ENCODE results near the gene NOC4L.
"Not testable (repeated sequence)": the region's sequence is repeated elsewhere in the genome, so short reads cannot be mapped to it uniquely, and the experiment has no call there.

Gene NOC4L

DNA sequence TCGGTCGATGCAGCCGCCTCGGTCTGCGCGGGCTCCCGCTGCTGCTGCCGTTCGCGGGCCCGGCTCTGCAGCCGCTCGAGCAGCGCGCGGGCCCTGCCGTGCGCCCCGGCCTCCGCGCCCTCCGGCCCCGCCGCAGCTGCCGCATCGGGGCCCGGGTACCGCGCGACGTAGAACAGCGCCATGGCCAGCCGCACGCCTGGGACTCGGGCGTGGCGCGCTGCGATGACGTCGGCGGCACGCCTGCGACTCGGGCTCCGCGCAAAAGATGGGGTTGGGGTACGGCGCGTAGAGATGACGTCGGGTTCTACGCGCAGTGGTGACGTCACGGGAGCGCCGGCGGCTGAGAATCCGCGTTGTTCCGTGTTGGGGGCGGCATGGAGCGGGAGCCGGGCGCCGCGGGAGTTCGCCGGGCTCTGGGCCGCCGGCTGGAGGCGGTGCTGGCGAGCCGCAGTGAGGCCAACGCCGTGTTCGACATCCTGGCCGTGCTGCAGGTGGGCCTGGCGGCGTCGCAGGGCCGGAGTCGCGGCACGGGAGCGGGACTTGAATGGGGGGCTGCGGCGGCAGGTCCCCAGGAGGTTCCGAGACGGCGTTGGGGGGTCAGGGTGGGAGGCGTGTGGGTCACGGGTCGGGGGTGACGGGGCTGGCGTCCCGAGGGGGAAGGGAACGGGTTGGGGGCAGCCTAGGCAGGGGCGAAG lies at the start of gene NOC4L, which contains the start of gene DDX51:
Gene NOC4L, plus strand, starts transcription at position 343 of the 695 bp plus-strand sequence. Its CDS starts 32 bp downstream, at position 375.
Gene DDX51, minus strand, starts transcription at position 205 of the 695 bp plus-strand sequence. Its CDS starts 23 bp downstream, at position 182.
- H3K27me3 ChIP-seq (replicated peaks; ENCODE audit: control insufficient read depth, insufficient read depth, low read length) = no peaks in the 10 kb centered on the region
- H3K36me3 ChIP-seq (ENCODE audit: control insufficient read depth, insufficient read depth, low read length, severe bottlenecking) = peaks cover 29% of the 10 kb centered on the region
- H3K4me3 ChIP-seq (ENCODE audit: low read length) = peak within 1 kb of the TSS; percentile 91
- peaks cover 20% of the 10 kb centered on the region for H3K4me1 ChIP-seq (ENCODE audit: control insufficient read depth, insufficient read depth, low read length)
- no peaks in the 10 kb centered on the region for H3K9me3 ChIP-seq (ENCODE audit: control insufficient read depth, low read length)
- H3K9ac ChIP-seq (ENCODE audit: low read length) = peak within 1 kb of the TSS; percentile 90
- peak; percentile 97 for DNase-seq (ENCODE audit: low read depth)

DNA sequence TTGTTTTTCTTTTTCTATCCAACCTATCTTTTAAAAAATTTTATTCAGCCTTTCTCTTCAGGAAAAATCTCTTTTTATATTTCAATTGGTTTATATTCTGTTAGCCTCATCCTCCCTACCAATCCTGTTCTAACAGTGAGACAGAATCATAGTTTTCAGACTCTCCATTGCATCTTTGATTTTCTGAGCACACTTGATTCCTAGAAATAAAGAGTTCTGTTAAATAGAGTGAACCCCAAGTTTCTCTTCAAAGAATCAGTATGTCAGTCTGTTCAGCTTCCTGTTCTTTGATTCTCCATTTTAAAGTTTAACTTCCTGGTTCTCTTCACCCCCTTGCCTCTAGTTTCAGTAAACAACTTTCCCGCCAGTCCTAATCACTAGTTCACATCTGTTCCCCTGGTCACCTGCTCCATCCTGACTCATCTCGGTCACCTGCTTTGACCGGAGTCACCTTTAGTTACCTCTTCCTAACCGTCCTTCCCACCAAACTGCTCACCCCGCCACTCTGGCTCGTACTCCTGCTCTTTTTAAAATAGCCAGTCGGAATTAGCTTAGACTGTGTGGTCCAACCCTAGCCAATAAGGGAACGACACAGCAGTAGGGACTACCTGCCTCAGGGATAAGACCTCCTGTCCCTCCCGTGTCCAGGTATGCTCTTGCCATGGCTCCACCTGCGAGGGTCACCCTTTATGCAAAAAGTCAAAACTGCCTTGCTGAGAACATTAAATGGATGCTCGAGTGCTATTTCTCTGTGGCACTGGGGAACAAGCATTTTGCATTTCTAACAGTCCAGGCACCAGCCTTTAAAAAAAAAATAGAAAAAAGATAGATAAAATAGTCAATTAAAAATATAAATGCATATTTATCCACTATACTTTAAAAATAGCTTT lies 48.5 kb upstream of the NOC4L start:
- no peaks in the 10 kb centered on the region for H3K27me3 ChIP-seq (replicated peaks; ENCODE audit: control insufficient read depth, insufficient read depth, low read length)
- no peaks in the 10 kb centered on the region for H3K9me3 ChIP-seq (ENCODE audit: control insufficient read depth, low read length)
- no peak overlapping the region for H3K4me3 ChIP-seq (ENCODE audit: low read length)
- H3K9ac ChIP-seq (ENCODE audit: low read length) = no peak overlapping the region
- no peaks in the 10 kb centered on the region for H3K4me1 ChIP-seq (ENCODE audit: control insufficient read depth, insufficient read depth, low read length)
- no peak for DNase-seq (ENCODE audit: low read depth)
- H3K36me3 ChIP-seq (ENCODE audit: control insufficient read depth, insufficient read depth, low read length, severe bottlenecking) = peaks cover 69% of the 10 kb centered on the region

DNA sequence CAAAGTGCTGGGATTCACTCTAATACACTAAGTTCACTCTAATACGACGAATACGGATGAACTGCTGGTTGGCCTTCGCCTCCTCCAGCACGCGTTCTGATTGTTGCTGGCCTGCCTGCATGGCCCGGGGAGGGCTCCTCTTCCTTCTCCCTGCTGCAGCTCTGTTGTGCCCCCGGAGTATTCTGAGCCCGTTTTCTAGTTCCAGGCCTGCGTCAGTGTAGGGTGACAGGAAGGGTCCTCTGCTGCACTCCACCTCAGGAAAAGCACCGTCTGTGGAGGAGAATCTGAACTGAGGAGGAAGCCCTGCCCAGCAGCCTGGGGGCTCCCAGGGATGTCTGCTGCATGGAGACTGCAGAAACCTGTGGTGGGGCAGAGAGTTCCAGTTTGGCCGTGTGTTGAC lies 44.5 kb upstream of the NOC4L start:
- Histone ChIP-seq H3K27me3 (replicated peaks; ENCODE audit: control insufficient read depth, insufficient read depth, low read length) (no peaks in the 10 kb centered on the region), H3K36me3 (ENCODE audit: control insufficient read depth, insufficient read depth, low read length, severe bottlenecking) (peaks cover 55% of the 10 kb centered on the region), H3K4me1 (ENCODE audit: control insufficient read depth, insufficient read depth, low read length) (no peaks in the 10 kb centered on the region), H3K4me3 (ENCODE audit: low read length) (no peak overlapping the region), H3K9me3 (ENCODE audit: control insufficient read depth, low read length) (no peaks in the 10 kb centered on the region), H3K9ac (ENCODE audit: low read length) (no peak overlapping the region)
- DNase-seq (ENCODE audit: low read depth) = no peak

DNA sequence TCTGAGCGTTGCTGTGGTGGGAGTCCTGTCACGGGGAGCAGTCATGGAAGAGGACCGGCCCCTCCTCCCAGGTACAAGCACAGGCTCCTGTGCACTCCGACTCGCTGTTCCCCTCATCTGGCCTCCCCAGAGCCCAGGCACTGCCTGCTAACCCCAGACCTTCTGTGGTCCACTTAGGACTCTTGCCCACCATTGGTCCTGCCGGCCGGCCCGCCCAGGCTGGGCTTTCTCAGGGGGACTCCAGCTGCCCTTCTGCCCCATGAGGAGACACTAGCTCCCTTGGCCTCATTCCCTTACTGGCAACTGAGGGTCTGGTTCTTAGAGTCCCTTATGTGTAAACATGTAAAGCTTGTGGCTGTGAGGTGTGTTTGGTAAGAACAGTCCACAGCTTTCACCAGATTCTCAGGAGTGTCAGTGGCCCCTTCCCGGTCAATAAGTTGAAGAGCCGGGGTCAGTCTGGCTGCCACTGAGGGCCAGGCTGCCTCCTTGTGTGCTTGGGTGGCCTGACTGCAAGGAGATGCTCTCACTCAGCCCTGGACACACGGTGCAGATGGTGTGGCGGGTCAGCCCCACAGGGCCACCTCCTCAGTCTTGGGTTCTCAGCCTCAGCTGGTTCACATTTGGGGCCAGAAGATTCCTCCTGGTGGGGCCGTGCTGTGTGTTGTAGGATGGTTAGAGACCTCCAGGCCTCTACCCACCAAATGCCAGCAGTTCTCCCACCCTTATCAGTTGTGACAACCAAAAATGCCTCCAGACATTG lies 43.8 kb upstream of the NOC4L start:
- no peak overlapping the region for H3K4me3 ChIP-seq (ENCODE audit: low read length)
- no peak for DNase-seq (ENCODE audit: low read depth)
- H3K27me3 ChIP-seq (replicated peaks; ENCODE audit: control insufficient read depth, insufficient read depth, low read length) = no peaks in the 10 kb centered on the region
- no peak overlapping the region for H3K9ac ChIP-seq (ENCODE audit: low read length)
- no peaks in the 10 kb centered on the region for H3K4me1 ChIP-seq (ENCODE audit: control insufficient read depth, insufficient read depth, low read length)
- H3K9me3 ChIP-seq (ENCODE audit: control insufficient read depth, low read length) = no peaks in the 10 kb centered on the region
- H3K36me3 ChIP-seq (ENCODE audit: control insufficient read depth, insufficient read depth, low read length, severe bottlenecking) = peaks cover 61% of the 10 kb centered on the region

DNA sequence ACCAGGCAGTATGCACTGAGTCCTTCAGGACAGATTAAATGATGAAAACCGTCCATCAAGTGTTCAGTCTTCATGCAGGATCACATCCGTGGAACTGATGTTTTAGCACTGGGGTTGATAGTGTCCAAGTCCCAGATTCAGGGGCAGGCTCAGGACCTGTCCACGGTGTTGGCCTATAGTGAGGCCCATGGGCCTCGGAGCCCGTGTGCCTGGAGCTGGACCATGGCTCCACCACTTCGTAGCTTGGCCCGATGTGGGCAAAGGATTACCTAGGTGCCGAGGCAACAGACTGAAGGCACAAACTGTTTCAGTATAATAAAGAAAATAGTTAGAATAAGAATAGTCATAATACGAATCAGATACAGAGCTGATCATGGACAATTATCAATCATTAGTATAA lies 42.0 kb upstream of the NOC4L start:
- H3K9me3 ChIP-seq (ENCODE audit: control insufficient read depth, low read length) = no peaks in the 10 kb centered on the region
- DNase-seq (ENCODE audit: low read depth) = no peak
- H3K4me1 ChIP-seq (ENCODE audit: control insufficient read depth, insufficient read depth, low read length) = no peaks in the 10 kb centered on the region
- no peaks in the 10 kb centered on the region for H3K27me3 ChIP-seq (replicated peaks; ENCODE audit: control insufficient read depth, insufficient read depth, low read length)
- no peak overlapping the region for H3K4me3 ChIP-seq (ENCODE audit: low read length)
- H3K36me3 ChIP-seq (ENCODE audit: control insufficient read depth, insufficient read depth, low read length, severe bottlenecking) = peaks cover 61% of the 10 kb centered on the region
- no peak overlapping the region for H3K9ac ChIP-seq (ENCODE audit: low read length)

DNA sequence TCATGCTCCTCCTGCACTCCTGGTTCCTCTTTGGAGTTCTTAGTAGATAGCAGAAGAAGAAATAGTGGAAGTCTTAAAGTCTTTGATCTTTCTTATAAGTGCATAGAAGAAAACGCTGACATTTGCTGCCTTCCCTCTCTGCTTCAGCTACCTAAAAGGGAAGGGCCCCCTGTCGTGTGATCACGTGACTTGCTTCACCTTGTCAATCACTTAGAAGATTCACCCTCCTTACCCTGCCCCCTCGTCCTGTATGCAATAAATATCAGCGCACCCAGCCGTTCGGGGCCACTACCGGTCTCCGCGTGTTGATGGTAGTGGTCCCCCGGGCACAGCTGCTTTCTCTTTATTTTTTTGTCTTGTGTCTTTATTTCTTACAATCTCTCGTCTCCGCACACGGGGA lies 41.2 kb upstream of the NOC4L start:
- H3K36me3 ChIP-seq (ENCODE audit: control insufficient read depth, insufficient read depth, low read length, severe bottlenecking) = peaks cover 57% of the 10 kb centered on the region
- not testable (repeated sequence) for H3K9ac ChIP-seq (ENCODE audit: low read length); DNase-seq (ENCODE audit: low read depth); H3K4me3 ChIP-seq (ENCODE audit: low read length); H3K4me1 ChIP-seq (ENCODE audit: control insufficient read depth, insufficient read depth, low read length); H3K27me3 ChIP-seq (replicated peaks; ENCODE audit: control insufficient read depth, insufficient read depth, low read length); H3K9me3 ChIP-seq (ENCODE audit: control insufficient read depth, low read length)

DNA sequence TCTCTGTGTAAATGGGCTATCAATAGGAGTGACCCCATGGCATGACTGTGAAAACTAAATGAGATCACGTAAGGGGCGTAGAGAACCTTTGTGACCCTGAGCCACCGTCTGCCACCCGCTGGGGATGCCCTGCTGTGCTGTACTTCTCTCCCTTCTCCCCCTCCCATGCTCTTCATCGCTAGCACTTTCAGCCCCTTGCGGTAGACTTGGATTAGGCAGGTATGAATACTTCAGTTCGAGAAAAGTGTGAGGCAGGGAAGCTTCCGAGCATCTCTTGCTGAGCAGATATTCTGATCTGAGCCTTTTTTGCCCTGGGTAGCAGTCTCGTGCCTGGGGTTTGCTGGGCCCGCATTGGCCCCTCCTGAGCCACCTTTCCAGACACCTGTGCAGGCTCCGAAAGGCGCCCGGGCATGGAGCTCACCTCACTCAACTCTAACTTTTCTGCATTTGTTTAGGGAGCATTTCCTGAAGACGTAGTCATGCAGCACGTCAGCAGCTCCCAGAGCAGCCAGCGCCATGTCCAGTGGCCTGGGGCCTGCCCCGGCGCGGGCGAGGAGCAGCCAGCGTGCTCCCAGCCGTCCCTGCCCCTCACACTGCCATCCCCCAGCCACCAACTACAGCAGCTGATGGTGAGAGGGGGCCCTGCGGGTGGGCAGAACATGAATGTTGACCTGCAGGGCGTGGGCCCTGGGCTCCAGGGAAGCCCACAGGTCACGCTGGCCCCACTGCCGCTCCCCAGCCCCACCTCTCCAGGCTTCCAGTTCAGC lies 40.5 kb upstream of the NOC4L start:
- Histone ChIP-seq H3K27me3 (replicated peaks; ENCODE audit: control insufficient read depth, insufficient read depth, low read length) (no peaks in the 10 kb centered on the region), H3K4me3 (ENCODE audit: low read length) (no peak overlapping the region), H3K9ac (ENCODE audit: low read length) (no peak overlapping the region), H3K36me3 (ENCODE audit: control insufficient read depth, insufficient read depth, low read length, severe bottlenecking) (peaks cover 60% of the 10 kb centered on the region), H3K4me1 (ENCODE audit: control insufficient read depth, insufficient read depth, low read length) (no peaks in the 10 kb centered on the region), H3K9me3 (ENCODE audit: control insufficient read depth, low read length) (no peaks in the 10 kb centered on the region)
- DNase-seq (ENCODE audit: low read depth) = no peak

DNA sequence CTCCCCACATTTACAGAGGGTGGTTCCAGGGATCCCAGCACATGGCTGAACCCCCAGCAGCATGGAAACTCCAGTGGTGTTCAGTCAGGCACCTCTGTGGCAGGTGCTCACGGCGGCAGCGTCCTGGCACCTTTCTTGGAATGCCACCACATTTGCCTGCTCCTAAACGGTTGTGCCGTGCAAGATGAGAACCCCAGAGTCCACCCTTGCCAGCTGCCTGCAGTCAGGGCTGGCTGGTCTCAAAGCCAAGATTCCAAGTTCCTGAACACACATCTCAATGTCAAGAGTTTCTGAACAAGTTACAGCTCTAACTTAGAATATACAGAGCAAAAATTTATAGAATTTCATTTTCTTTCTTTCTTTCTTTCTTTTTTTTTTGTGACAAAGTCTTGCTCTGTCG lies 38.8 kb upstream of the NOC4L start:
- H3K9ac ChIP-seq (ENCODE audit: low read length) = no peak overlapping the region
- DNase-seq (ENCODE audit: low read depth) = no peak
- H3K4me1 ChIP-seq (ENCODE audit: control insufficient read depth, insufficient read depth, low read length) = no peaks in the 10 kb centered on the region
- H3K9me3 ChIP-seq (ENCODE audit: control insufficient read depth, low read length) = no peaks in the 10 kb centered on the region
- H3K4me3 ChIP-seq (ENCODE audit: low read length) = no peak overlapping the region
- peaks cover 56% of the 10 kb centered on the region for H3K36me3 ChIP-seq (ENCODE audit: control insufficient read depth, insufficient read depth, low read length, severe bottlenecking)
- no peaks in the 10 kb centered on the region for H3K27me3 ChIP-seq (replicated peaks; ENCODE audit: control insufficient read depth, insufficient read depth, low read length)

DNA sequence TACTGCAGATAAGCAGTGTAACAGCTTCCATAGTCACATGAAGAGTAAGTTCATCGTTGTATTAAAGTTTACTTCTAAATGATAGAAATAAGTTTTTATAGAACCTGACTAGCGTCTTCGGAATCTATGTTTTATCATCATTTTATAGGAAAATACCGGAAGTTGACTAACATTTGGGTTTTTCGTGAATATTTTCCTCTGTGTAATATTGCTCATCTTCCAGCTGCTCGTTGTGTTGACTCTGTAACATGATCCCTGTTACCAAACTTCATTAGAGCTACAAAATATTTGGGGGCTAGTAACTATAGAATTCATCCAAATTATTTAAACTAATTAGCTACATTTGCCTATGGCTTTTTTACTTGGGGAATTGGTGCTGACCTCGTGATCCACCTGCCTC lies 37.3 kb upstream of the NOC4L start:
- Histone ChIP-seq H3K4me3 (ENCODE audit: low read length) (no peak overlapping the region), H3K27me3 (replicated peaks; ENCODE audit: control insufficient read depth, insufficient read depth, low read length) (no peaks in the 10 kb centered on the region), H3K36me3 (ENCODE audit: control insufficient read depth, insufficient read depth, low read length, severe bottlenecking) (peaks cover 60% of the 10 kb centered on the region), H3K4me1 (ENCODE audit: control insufficient read depth, insufficient read depth, low read length) (no peaks in the 10 kb centered on the region), H3K9me3 (ENCODE audit: control insufficient read depth, low read length) (no peaks in the 10 kb centered on the region), H3K9ac (ENCODE audit: low read length) (no peak overlapping the region)
- DNase-seq (ENCODE audit: low read depth) = peak; percentile 25

DNA sequence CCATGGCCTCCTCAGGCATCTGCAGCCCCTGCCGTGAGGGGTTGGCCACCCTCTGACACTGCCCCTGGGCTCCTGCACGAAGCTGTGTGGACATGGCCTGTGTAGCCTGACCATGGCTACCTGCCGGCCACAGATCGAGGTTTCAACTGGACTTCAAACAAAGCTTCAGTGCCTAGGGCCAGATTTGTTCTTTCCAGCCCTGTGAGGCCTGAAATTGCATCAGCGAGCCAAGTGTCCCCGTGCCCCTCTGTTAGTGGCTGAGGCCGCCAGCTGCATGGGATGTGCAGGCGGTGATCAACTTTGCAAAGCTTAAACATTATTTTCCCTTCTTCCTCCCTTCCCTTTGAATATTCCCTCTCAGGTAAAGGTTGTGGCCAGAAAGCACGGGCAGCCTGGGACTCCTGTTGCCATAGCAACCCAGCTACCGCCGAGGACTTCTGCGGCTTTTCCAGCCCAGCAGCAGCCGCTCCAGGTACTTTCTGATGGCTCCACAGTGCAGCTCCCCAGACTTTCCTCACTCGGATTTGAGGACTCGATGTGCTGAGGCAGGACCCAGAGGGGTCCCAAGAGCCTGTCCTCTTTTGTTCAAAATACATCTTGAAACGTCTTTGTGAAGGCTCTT lies 35.9 kb upstream of the NOC4L start:
- Histone ChIP-seq H3K4me1 (ENCODE audit: control insufficient read depth, insufficient read depth, low read length) (no peaks in the 10 kb centered on the region), H3K27me3 (replicated peaks; ENCODE audit: control insufficient read depth, insufficient read depth, low read length) (no peaks in the 10 kb centered on the region), H3K4me3 (ENCODE audit: low read length) (no peak overlapping the region), H3K9me3 (ENCODE audit: control insufficient read depth, low read length) (no peaks in the 10 kb centered on the region), H3K9ac (ENCODE audit: low read length) (no peak overlapping the region), H3K36me3 (ENCODE audit: control insufficient read depth, insufficient read depth, low read length, severe bottlenecking) (peaks cover 58% of the 10 kb centered on the region)
- no peak for DNase-seq (ENCODE audit: low read depth)
